ENCODE measurements around the gene JUP. TPM values are rescaled to one million over a fixed set of nuclear protein-coding genes. Genes with fewer than 3 reads are reported as not detected.

JUP gene
- total and polyA plus RNA-seq, 2 of the 4 experiments (the other 2 are of a cell fraction), result 12.9 to 27.3 TPM

GRCh38 chr17:41813699-41814124 is 27.2 kb upstream of the JUP start:
- Histone ChIP-seq H2BK15ac (ENCODE audit: low read depth, low read length) (peak overlapping the region; percentile 30; the same call in 2 of the 3 replicates), H3K4me2 (ENCODE audit: low read depth, low read length) (peak overlapping the region; percentile 94), H3K4me1 (ENCODE audit: control insufficient read depth, insufficient read depth, low read length) (peaks cover 23% of the 10 kb centered on the region), H2AFZ (replicated peaks; ENCODE audit: low read length, poor library complexity) (peak overlapping the region; percentile 94), H3K4me3 (ENCODE audit: insufficient read depth, low read depth, low read length) (peak overlapping the region; percentile 88), H3K27me3 (ENCODE audit: control insufficient read depth, insufficient read depth, low read length) (no peaks in the 10 kb centered on the region), H3K23ac (ENCODE audit: low read depth, low read length) (peak overlapping the region; percentile 95), H4K91ac (ENCODE audit: insufficient read depth, low read depth, low read length) (peak overlapping the region; percentile 95), H3K36me3 (ENCODE audit: control insufficient read depth, insufficient read depth, low read length) (peaks cover 17% of the 10 kb centered on the region), H3K14ac (replicated peaks; ENCODE audit: low read depth, low read length) (peak overlapping the region; percentile 100), H3K9ac (ENCODE audit: low read depth, low read length) (peak overlapping the region; percentile 96), H3K9me1 (ENCODE audit: insufficient read depth, low read length) (peaks cover 30% of the 10 kb centered on the region), H4K5ac (ENCODE audit: low read depth, low read length) (peak overlapping the region; percentile 92), H2AK5ac (ENCODE audit: low read depth, low read length) (peak overlapping the region; percentile 93), H3K18ac (ENCODE audit: low read depth, low read length) (peak overlapping the region; percentile 87), H2AK9ac (replicated peaks; ENCODE audit: low read depth, low read length, poor library complexity) (peak overlapping the region; percentile 100), H4K8ac (ENCODE audit: low read depth in 2 of 2, low read length in 2 of 2) (peak overlapping the region; percentile 92 to 94), H2BK5ac (ENCODE audit: low read depth, low read length, poor library complexity, severe bottlenecking) (peak overlapping the region; percentile 94), H4K20me1 (ENCODE audit: insufficient read depth, low read length) (peaks cover 53% of the 10 kb centered on the region), H3K4ac (ENCODE audit: low read depth, low read length) (peak overlapping the region; percentile 100), H3K9me3 (ENCODE audit: control insufficient read depth, insufficient read depth, low read length) (no peaks in the 10 kb centered on the region), H3K27ac (ENCODE audit: insufficient read depth, low read length) (peak overlapping the region; percentile 93), H2BK120ac (ENCODE audit: low read depth, low read length) (peak overlapping the region; percentile 79), H2BK20ac (ENCODE audit: low read depth, low read length) (0 out of 2 replicates have a peak overlapping the region, but pooled peaks have one; percentile 69), H3K79me1 (ENCODE audit: low read depth in 1 of 2, low read length in 2 of 2) (peaks cover 19 to 88% of the 10 kb centered on the region in 2 experiments), H3K56ac (ENCODE audit: extremely low read depth, insufficient read depth, low read length) (peak overlapping the region; percentile 96)
- intact Hi-C loops (cut with micrococcal nuclease), result loop anchor here (2.0 kb wide), 2 partner anchors 51 to 145 kb away; partner anchors contain the start of gene KLHL11
- in situ Hi-C loops (cut with MboI; ENCODE audit: low sequenced_read_pairs), result no loop called here
- dilution Hi-C loops (cut with HindIII; ENCODE audit: low sequenced_read_pairs, unreplicated experiment), result no loop called here
- no CpG with 5 or more reads among the region's 9 CpGs for WGBS, 2 experiments (ENCODE audit: extremely low coverage in 2 of 2, insufficient read length in 1 of 2)
- POLR2A ChIA-PET (ENCODE audit: unreplicated experiment), result no interaction called here
- BruUV-seq (replicated peaks), result no TSS peak
- ATAC-seq (ENCODE audit: low read depth) (no peak), DNase-seq (no peak)
- peak; percentile 36; the same call in 1 of the 2 replicates for TF ChIP-seq MXI1 (IDR thresholded peaks at IDR 0.05; ENCODE audit: borderline replicate concordance, low read depth, low read length)
- no peak for TF ChIP-seq USF2 (IDR thresholded peaks at IDR 0.05; ENCODE audit: low read depth, low read length)
- CTCF ChIA-PET, result no interaction called here
